NCI-H2107 treated with DMSO at 0.1 percent for 48 hours (cell line): Measurements from ENCODE around the gene PAQR6.

Experiments used
- DNase-seq: peaks from one replicate; lab custom pipeline; 2025; ENCODE audit not compliant: unreplicated experiment; lab: John Stamatoyannopoulos, UW

PAQR6 gene, protein sequence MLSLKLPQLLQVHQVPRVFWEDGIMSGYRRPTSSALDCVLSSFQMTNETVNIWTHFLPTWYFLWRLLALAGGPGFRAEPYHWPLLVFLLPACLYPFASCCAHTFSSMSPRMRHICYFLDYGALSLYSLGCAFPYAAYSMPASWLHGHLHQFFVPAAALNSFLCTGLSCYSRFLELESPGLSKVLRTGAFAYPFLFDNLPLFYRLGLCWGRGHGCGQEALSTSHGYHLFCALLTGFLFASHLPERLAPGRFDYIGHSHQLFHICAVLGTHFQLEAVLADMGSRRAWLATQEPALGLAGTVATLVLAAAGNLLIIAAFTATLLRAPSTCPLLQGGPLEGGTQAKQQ

DNA sequence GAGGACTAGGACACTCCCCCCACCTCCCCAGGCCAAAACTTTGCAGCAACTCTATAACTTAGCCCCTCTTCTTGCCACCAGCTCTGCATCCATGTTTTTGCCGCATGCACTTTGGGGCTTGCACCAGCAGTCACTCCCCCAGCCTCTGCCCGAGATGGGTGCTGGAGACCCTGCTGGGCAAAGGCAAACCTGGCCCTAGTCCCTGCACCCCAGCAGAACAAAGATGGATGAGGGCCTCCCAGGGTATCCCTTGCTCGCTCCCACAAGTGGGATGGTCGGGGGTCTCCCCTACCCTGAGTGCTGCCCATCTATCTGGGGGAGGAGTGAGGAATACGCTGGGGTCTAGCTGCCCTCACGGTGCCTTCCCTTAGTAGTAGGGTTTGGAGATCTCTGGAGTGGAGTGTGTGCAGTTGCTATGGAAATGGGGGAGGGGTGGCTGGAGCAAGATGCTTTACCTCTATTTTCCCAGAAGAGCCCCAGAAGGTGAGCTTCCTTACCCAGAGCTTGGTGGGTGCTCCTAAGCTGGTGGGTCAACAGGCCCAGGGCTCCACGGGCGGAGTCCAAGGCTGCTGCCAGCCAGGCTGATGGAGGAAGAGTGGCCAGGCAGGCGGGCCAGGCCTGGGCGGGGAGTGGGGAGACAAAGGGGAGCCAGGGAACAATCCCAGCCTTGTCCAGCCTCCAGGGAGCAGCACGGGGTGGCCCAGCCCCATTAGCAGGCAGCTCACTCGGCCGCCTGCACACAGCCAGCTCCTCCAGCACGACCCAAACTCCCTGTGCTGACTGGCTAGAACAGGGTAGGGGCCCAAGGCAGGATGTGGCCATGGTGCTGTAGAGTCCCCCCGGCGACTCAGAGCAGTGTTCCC lies at the start of gene PAQR6:
PAQR6 (minus strand) TSS at position 597 of the 863 bp plus-strand sequence. CDS start 1,325 bp downstream, outside the sequence.
- no peak for DNase-seq

DNA sequence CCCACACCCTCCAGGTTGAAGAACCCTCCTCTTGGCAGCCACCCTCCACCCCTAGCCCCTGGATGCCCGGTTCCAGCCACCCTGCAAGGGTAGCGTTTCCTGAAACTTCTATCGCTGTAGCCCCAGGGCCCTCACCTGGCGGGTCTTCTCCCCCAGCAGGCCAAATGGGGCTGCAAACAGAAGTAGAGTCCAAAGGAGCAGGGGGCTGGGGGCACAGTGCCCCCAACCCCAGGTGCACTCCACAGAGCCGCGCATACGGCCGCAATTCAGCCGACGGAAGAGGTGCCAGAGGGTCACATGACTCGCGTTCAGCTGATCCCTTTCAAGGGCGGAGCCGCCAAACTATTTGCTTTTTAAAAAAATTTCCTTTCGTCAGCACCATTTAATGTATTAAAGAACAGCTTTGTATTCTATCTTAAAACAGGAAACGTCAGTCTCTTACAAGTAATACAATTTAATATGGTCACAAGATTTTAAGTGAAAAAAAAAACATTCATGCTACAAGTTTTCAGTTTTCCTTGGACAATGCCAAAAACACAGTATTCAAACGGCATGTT lies 47.6 kb upstream of the PAQR6 start, which contains the start of gene GLMP:
GLMP (minus strand) TSS at position 289 of the 557 bp plus-strand sequence; CDS start at position 255, 34 bp downstream.
- DNase-seq: peak; percentile 36

DNA sequence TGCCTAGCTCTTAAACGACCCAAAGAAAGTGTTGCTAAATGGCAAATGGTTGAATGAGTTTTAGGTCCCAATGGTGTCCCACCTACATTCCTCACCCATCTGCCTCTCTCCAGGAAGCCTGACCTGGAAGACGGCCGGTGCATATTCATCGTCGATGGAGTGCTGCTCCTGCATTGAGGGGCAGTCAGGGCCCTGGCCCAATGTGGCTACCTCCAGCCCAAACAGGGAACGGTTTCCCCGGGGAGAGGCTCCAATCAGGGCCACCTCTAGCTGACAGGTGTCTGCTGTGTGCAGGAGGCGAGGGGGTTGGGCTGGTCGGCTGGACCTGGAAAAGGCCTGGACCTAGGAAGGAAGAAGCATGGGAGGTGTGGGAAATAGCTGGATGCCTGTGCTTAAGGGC lies 46.0 kb upstream of the PAQR6 start:
- no peak for DNase-seq

DNA sequence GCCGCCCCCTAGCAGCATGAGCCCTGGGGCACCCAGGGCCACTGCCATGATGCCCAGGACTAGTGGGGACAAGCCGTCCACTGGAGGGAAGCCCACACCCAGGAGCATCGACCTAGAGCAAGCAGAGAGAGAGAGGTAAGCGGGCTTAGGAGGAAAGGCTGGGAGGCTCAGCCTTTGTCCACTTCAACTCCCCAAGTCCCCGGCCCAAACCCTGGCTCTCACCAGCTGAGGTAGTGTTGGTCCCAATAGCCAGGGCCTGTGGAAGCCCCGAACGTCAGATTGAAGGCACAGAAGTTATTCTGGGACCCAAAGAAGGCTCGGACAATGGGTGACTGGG lies 45.2 kb upstream of the PAQR6 start:
- DNase-seq: no peak

DNA sequence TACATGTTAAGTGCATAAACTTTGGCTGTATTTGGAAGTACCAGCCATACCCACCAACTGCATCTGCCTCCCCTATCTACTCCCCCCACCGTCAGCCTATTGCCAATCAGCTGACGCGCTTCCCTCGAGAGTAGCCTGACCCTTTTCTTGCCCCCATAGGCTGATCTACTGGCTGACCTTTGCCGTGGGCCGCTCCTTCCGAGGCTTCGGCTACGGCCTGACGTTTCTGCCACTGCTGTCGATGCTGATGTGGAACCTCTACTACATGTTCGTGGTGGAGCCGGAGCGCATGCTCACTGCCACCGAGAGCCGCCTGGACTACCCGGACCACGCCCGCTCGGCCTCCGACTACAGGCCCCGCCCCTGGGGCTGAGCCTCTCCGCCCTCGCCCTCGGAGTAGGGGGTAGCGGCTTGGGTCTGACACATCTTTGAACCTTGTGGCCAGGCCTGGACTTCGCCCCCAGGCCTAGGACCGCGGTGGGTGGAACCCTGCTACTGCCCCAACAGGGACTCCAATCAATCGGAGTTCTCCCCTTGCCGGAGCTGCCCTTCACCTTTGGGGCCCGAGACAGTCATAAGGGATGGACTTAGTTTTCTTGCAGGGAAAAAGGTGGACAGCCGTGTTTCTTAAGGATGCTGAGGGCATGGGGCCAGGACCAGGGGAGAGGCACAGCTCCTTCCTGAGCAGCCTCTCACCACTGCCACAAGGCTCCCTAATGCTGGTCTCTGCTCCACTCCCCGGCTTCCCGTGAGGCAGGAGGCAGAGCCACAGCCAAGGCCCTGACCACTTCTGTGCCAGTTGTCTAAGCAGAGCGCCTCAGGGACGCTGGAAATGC lies 43.6 kb upstream of the PAQR6 start:
- no peak for DNase-seq

DNA sequence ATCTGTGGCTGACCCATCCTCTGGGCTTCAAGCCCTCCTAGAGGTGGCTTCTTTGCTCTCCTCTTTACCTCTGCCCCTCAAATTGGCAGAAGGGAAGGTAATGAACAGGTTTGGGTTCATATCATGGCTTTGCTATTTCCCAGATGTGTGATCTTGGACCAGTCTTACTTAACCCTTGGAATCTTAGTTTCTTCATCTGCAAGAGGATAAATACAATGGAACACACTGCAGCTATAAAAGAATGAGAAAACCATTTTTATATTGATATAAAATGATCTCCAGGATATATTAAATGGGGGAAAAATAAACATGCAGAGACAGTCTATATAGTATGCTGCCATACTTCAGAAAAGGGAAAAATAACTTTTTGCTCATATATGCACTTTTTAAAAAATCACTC lies 42.0 kb upstream of the PAQR6 start:
- DNase-seq: no peak

DNA sequence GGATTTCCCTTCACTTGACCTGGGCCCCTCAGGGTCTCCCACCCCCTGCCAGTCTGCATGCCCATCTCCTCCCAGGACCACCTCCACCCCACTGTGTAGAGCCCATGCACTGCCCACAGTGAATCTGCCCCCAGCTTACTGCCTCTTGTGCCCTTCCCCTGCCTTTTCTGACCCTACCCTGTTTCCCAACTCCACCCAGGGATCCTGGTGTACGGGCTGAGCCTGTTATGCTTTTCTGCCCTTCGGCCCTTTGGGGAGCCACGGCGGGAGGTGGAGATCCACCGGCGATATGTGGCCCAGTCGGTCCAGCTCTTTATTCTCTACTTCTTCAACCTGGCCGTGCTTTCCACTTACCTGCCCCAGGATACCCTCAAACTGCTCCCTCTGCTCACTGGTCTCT lies 38.2 kb upstream of the PAQR6 start:
- DNase-seq: no peak

DNA sequence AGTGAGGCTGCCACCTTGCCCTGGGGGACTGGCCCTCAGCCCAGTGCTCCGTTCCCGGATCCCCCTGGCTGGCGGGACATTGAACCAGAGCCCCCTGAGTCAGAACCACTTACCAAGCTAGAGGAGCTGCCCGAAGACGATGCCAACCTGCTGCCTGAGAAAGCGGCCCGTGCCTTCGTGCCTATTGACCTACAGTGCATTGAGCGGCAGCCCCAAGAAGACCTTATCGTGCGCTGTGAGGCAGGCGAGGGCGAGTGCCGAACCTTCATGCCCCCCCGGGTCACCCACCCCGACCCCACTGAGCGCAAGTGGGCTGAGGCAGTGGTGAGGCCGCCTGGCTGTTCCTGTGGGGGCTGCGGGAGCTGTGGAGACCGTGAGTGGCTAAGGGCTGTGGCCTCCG lies 37.6 kb upstream of the PAQR6 start:
- no peak for DNase-seq

DNA sequence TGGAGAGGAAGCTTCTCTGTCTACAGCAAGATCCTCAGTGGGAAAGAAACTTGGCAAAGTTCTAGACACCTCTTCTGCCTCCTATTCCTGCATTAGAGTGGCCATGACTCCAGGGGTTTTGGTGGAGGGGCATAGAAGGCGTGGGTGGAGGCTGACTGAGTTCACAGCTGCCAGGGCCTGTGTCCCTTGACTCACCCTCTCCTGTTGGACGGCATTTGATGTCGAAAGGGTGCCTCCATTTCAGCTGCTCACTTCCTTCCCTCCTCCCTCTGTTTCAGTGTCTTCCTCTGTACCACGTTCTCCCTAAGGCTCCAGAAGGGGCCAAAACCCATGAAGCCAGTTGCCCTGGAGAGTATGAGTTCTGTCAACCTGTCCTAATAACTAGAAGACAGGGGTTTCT lies 36.9 kb upstream of the PAQR6 start:
- no peak for DNase-seq

DNA sequence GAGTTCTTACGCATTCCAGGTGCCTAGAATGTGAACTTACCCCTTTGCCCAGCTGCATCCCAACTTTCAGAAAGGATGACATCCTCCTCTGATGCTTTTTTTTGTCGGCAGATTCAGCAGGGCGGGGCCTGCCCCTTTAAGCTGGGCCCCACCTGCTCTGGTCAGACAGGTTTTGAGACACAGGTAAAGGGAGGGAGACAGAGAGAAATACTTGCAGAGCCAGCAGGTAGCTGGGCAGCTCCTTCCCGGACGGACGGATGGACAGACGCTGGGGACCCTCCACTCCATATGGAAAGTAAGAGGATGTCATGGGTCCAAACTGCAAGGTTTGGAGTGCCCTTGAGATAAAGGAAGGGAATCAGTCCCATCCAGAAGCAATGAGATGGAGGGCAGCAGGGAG lies 36.3 kb upstream of the PAQR6 start, which contains the start of gene TMEM79:
TMEM79 (plus strand) TSS at position 214 of the 400 bp plus-strand sequence. CDS start 902 bp downstream, outside the sequence.
- DNase-seq: no peak

DNA sequence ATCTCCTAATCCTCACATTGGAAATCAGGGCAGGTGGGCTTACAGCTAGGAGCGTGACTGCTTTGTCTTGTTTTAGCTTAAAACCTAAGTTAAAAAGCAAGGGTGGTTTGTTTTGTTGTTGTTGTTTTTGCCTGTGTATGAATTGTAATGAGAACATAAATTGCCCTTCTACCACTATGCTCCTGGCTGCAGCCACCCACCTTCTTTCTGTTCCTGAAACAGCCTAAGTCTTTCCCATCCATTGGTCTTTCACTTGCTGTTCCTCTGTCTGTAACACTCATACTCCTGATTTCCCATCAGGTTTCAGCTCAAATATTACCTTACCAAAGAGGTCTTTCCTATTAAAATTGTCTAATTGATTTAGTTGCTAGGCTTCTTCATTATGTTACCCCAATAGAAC lies 35.7 kb upstream of the PAQR6 start:
- DNase-seq: no peak

DNA sequence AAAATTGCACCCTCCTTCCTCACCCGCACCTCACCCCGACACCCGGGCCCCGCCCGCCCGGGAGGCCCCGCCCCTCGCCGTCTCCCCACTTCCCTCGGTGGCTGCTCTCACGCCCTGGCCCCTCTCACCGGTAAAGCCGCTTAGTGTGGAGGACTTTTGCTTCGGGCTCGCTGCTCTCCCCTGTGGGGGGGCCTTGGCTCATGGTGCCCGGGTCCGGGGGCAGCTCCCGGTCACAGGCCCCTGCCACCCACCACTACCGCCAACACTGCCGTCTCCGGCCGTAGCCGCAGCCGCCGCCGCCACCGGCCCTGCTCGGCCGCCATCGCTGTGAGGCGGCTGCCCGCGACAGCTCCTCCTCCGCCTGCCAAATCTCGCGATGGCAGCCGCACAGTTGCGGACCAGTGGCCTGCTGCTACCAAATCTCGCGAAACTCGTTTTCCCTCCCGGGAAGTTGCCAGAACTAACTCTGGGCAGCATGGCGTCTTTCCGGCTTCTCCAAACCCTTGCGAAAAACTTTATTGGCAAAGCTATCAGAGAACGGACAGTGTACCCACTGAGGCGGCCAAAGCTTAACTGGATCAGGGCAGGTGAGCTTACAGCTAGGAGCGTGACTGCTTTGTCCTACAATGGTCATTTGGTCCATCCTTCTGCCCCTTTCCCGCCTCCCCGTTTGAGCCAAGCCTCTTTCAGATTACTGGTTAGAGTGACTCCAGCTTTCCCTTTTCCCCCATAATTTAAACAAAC lies 34.8 kb upstream of the PAQR6 start, which contains the start of gene SMG5:
SMG5 (minus strand) TSS at position 347 of the 744 bp plus-strand sequence; CDS start at position 202, 145 bp downstream.
- DNase-seq: peak; percentile 96

DNA sequence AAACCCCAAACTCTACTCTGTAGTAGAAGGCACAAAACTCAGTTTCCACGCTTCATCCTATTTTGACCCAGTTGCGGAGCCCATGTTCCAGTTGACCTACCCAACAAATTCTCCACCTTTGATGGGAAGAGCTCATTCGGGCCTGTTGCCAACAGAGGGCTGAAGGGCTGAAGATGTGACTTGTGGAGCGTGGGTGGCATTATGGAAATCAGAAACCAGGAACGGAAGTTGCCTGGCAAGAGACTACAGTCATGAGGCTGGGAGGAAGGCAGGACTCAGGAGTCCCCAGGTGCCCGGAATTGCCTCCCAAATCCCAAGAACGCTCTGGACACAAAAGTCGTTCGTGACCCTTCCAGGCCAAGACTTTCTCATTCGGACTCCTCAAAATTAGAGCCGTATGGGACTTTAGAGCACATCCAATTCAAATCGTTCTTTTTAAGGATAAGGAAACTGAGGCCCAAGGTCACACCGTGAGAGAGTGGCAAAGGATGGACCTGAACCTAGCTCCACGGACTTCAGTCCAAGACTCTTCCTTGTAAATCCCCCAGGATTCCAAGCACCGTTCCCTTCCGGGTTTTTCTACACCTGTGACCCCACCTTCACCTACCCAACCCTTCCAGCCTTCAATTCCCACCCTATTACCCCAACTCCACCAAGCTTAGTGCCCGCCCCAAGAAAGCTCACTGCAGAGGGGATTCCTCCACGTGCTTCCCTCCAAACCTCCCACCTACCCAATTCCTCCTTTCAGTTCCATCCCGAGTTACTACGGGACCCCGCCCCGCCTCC lies 34.0 kb upstream of the PAQR6 start:
- DNase-seq: no peak

DNA sequence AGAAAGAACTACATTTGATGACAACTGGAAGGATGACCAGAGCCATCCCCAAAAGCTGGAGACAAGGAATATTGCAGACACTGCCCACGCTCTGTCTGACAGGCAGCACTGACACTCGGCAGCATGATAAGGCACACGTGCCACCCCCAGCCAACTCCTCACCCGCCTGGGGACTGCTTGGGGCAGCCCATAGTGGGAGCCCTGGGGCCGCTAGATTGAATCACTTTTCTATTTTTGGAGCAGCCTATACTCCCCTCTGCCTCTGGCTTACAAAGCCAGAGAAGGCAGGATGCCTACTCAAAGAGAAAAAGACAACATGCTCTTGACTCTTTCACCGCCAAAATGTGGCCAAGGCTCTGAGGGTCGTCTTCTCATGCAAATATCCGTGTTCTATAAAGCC lies 33.4 kb upstream of the PAQR6 start:
- no peak for DNase-seq

DNA sequence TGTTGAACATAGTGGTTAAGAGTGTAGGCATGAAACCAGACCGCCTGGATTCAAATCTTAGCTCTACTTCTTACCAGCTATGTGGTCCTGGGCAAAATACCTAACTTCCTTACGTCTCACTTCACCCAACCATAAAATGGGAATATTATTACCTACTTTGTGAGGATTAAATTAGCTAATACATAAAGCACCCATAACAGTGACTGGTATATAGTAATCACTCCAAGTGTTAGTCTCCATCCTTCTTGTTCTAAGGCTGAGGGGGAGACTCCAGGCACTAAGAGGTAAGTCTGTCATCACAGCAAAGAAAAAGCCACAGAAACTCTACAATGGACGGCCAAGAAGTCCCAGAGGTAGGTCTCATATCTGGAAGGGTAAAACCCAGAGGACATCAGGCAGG lies 32.0 kb upstream of the PAQR6 start:
- DNase-seq: no peak

DNA sequence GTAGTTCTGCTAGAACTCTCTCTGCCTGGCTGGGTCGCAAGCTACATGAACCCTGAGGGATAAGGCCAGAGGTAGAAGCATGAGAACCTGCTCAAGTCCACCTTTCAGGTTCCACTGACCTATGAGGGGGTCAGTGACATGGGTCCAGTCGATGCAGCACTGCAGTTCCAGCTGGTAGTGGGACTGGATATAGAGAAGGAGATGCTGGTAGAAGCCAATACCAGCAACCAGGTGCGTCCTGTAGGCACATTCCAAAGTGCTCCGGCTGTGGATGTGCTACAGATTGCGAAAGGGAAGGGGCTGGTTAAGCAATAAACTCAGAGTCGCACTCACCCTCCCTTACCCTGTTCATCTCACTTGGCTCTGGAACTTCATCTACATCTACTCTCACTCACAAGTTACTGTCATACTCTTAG lies 29.1 kb upstream of the PAQR6 start:
- no peak for DNase-seq

DNA sequence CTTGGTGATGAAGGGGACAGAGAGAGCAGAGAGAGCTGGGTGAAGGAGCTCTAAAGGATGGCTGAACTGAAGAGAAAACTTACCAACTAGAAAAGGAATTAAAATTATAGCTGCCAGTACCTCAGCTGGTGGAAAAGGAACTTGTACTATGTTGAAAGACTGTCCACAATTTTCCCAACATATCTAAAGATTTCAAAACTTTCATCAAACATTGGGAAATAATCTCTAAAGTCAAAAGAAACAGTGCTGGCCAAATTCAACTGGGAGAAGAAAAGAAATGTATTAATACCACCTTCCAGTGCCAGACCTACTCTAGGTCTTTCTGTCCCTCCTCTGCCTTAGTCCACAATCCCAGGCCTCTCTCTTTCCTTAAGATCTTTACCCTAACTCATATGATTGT lies 28.7 kb upstream of the PAQR6 start:
- DNase-seq: no peak

DNA sequence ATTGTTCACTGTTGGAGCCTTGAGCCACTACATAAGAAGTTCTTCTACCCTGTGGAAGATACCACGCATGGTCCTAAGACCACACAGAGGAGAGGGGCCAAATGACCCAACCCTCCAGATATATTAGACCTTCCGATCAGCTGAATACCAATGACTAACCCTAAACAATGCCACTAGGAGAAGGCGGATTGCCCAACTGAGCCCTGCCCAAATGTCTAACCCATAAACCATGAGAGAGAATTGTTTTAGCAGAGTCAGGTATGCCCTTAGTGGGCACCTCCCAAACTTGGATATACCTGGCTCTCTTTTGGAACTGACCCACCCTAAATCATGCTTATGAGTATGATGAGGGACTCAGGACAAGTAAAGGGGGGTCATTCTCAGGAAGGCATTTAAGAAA lies 22.5 kb upstream of the PAQR6 start:
- DNase-seq: no peak

DNA sequence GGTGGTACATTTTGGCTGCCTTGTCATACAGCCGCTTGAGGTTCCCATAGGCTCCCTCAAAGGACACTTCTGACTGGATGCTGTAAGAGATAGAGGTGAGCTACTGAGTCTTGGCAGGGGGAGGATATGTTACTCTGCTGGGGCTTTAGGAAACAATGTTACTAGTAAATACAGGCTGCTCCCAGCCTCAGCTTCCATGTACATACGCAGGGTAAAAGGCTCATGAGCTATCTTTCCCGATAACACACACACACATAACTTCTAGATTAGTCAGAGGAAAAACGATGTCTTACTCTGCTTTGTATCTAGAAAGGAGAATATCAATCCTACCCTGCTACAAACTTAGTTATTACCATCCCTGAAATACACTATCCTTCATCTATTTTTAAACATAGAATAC lies 20.5 kb upstream of the PAQR6 start:
- DNase-seq: no peak
